ENCODE data around the gene WDR91.

DNA sequence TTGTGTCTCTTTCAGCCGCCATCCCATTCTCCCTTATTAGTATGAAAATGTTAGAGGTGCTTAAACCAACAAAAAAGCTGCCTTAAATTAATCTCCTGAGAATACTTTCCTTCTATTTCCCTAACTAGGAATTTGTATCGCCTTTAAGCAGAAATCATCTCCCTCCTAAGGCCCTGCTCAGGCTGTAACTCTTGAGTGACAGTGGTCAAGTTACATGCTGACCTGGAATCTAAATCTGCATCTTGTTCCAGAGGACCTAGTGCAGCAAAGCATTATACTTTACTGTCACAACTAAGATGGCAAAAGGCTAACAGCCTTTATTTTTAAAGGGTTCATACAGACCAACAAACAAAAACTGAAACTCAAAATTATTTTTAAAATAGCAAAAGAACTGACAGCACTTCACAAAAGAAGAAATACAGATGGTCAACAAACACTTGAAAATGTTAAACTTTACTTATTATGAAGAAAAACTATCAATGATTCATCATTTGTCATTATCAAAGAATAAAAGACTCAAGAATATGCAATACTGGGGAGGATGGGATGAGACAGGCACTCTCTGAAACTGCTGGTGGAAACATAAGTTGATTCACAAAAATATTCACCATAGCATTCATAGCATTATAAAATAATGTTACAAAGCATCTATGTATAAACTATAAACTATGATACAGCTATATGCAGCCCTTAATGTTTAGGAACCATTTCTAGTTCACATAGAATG, 51.8 kb downstream of the WDR91 start:
- TF ChIP-seq POLR2AphosphoS5 (IDR thresholded peaks at IDR 0.05) (no peak), POLR2A (IDR thresholded peaks at IDR 0.05) (no peak)
- TF ChIP-seq, protein P1, sequence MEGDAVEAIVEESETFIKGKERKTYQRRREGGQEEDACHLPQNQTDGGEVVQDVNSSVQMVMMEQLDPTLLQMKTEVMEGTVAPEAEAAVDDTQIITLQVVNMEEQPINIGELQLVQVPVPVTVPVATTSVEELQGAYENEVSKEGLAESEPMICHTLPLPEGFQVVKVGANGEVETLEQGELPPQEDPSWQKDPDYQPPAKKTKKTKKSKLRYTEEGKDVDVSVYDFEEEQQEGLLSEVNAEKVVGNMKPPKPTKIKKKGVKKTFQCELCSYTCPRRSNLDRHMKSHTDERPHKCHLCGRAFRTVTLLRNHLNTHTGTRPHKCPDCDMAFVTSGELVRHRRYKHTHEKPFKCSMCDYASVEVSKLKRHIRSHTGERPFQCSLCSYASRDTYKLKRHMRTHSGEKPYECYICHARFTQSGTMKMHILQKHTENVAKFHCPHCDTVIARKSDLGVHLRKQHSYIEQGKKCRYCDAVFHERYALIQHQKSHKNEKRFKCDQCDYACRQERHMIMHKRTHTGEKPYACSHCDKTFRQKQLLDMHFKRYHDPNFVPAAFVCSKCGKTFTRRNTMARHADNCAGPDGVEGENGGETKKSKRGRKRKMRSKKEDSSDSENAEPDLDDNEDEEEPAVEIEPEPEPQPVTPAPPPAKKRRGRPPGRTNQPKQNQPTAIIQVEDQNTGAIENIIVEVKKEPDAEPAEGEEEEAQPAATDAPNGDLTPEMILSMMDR (IDR thresholded peaks at IDR 0.05), result no peak

All from gastroesophageal sphincter (tissue), 3 donors.